GM18909 (cell line): ENCODE data around the gene RNF113B.

ENCODE experiments used
- ATAC-seq: cut with Tn5 transposase; IDR thresholded peaks from one replicate; pipeline ENCODE4 v1.9.1; 2021; ENCODE audit warnings: mild to moderate bottlenecking; ENCODE audit not compliant: unreplicated experiment, poor library complexity

The RNF113B gene

GRCh38 chr13:98143601-98144026 is 33.5 kb downstream of the RNF113B start:
- ATAC-seq, result peak; percentile 16

DNA sequence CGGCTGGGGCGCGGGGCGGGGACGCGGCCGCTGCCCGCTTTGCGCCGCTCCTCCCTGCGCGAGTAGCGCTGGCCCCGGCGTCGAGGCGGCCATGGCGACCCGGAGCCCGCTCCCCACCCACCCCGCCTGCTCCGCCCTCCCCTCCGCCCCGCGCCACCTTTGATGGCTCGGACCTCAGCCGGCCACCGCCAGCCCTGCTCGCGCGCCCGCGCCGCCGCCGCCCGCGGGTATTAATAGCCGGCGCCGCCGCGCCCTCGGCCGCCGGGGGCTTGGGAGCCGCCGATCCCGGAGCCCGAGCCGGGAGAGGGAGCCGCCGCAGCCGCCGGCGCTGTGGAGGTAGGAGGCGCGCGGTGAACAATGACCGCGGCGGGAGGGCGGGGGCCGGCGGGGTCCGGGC is 33.9 kb downstream of the RNF113B start:
- peak; percentile 36 for ATAC-seq

DNA sequence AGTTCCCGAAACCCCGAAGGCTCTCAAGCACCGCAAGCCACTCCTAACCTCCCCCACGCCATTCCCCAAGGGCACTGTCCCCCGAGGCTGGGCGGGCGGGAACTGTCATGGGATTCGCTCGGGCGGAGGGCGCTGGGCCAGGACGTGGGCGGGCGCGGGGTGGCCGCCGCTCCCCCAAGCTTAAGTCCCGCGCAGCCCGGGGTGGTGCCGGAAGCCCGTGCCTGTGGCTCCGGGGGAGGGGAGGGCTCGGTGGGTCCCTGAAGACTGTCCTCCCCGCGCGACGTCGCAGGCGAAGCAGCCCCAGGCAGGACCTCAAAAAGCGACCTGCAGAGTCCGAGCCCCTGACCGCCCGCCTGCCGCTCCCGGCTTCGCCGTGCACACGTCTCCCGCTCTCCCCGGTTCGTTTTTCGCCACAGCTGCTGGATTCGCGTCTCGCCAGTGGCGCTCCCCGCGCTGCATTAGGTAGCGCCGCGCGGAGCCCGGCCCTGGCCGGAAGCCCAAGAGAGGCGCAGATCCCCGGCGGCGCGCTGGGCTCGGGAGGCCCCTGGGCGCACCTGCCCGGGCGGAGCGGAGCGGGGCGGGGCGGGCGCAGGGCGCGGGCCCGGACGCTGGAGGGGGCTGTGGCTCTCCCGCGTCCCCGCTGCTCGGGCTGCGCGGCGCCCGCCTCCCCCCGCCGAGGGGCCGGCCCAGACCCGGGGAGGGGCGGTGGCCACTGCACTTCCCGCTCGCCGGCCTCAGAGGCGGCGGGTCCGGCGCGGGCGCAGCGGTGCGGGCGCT is 34.5 kb downstream of the RNF113B start, which contains the start of gene FARP1:
Gene FARP1 (plus strand): TSS at position 715 of the 777 bp plus-strand sequence. CDS start 70,149 bp downstream, outside the sequence.
- ATAC-seq, result peak; percentile 83

DNA sequence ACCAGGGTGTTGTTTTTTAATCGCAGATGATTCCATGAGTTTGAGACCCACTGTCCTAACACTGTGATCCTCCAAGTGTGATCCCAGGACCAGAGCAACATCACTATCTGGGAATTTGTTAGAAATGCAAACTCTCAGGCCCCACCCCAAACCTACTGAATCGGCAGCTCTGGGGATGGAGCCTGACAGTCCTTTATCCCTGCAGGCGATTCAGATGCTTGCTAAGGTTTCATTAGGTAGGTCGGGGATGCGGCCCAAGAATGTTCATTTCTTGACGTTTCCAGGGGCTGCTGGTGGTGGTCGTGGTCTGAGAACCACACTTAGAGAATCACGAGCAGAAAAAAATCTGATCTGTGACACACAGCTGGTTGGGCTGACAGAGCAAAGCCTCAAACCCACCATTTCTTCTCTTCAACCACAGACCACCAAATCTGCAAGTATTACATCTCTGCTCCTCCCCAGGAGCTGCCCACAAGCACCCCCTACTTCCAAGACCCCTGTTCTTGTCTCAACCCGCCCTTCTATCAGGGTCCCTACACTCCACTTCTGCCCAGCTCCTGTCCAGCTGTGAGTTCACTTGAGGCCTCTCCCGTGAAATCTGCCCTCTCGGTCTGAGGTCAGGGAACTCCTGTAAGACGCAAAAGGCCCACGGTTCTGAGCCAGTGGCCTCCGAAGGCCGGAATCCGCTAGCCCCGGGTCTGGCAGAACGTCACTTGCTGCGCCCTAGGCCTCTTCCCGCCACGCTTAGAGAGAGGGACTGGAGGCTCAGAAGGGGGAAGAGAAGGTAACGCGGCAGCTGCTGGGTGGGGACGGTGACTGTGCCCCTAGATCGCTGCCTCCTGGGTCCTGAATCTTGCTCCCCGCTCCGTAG is 35.3 kb downstream of the RNF113B start:
- peak; percentile 5 for ATAC-seq

GRCh38 chr13:98141091-98141490 is 36.0 kb downstream of the RNF113B start:
- ATAC-seq, result no peak

DNA sequence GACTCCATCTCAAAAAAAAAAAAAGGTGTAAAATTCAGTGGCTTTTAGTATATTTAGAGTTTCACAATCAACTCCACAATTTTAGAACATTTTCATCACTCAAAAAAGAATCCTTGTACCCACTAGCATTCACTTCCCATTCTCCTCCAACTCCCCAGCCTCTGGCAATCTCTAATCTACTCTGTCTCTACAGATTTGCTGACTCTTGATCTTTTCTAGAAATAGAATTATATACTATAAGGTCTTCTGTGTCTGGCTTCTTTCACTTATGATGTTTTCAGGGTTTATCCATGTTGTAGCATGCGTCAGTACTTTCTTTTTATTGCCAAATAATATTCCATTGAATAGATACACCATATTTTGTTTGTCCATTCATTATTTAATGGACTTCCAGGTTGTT is 42.2 kb downstream of the RNF113B start:
- ATAC-seq, result no peak

- ATAC-seq, result peak; percentile 93
Measured at GRCh38 chr13:98133946-98134345, 43.1 kb downstream of the RNF113B start.

DNA sequence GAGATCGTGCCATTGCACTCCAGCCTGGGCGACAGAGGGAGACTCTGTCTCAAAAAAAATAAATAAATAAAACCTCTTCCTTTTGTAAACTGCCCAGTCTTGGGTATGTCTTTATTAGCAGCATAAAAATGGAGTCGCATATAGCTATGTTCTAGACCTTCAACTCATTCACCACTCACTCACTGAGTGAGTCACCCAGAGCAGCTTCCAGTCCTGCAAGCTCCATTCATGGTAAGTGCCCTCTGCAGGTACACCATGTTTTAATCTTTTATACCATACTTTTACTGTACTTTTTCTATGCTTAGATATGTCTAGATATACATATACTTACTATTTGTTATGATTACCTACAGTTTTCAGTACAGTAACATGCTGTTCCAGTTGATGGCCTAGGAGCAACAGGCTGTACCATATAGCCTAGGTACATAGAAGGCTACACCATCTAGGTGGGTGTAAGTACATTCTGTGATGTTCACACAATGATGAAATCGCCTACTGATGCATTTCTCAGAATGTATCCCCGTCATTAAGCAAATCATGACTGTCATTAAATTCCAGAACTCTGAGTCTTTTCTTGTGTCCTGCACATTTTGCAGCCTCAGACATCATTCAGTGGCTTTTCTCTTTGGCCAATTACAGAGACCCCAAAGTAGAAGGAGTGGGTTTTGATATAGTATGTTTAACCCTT is 47.9 kb downstream of the RNF113B start:
- no peak for ATAC-seq
